GM12878 (cell line): ENCODE data around the gene KCTD2. TPM values are rescaled to one million over a fixed set of nuclear protein-coding genes. Genes with fewer than 3 reads are reported as not detected.

ENCODE experiments used
- ATAC-seq: fragments of 200-7000 bp; cut with Tn5 transposase; 3 replicates; pipeline ENCODE4 v1.9.1; 2020; ENCODE audit warnings: mild to moderate bottlenecking, moderate library complexity
- BruUV-seq: library from RNA; stranded (reverse); fragments of 400-500 nt; replicated peaks from 2 replicates; lab custom pipeline; 2021; lab: Mats Ljungman, UMichigan
- CTCF ChIA-PET: fragments of 300-600 bp; sonication (Branson Sonifier 250); formaldehyde crosslinking; extraction: SDS; loops from one replicate; lab custom pipeline; 2021; ENCODE audit warnings: inconsistent platforms; lab: Yijun Ruan, JAX
- POLR2A ChIA-PET: fragments of 350-600 bp; formaldehyde crosslinking; extraction: SDS; loops from one replicate; lab custom pipeline; 2021; ENCODE audit warnings: inconsistent platforms; lab: Charles Lee
- RAD21 ChIA-PET: fragments of 300-600 bp; sonication (Branson Sonifier 250); formaldehyde crosslinking; loops from one replicate; lab custom pipeline; 2023; ENCODE audit warnings: antibody characterized with exemption; ENCODE audit not compliant: unreplicated experiment; lab: Charles Lee
- SMC1A ChIA-PET: fragments of 300-600 bp; sonication (Branson Sonifier 250); formaldehyde crosslinking; loops from one replicate; lab custom pipeline; 2023; ENCODE audit not compliant: unreplicated experiment, uncharacterized antibody; lab: Charles Lee
- DNase-seq: peaks from one replicate; pipeline ENCODE4 v3.0.0-alpha.2; 2011; ENCODE audit warnings: low read depth, low spot score
- FAIRE-seq: peaks from 3 replicates; lab custom pipeline; 2011; peaks lifted over from hg19 to GRCh38; lab: Jason Lieb, UNC
- H2AFZ ChIP-seq: 2 replicates; pipeline ENCODE4 v1.6.0; 2011; ENCODE audit warnings: low read depth, low read length, control low read depth; ENCODE audit not compliant: control insufficient read depth
- H3K27ac ChIP-seq: 2 replicates; pipeline ENCODE4 v1.5.1; 2011; ENCODE audit warnings: control low read depth; ENCODE audit not compliant: control insufficient read depth, insufficient read depth
- H3K27me3 ChIP-seq, 2 experiments: replicated peaks in 1 of 2; 2 replicates each; pipeline versions ENCODE4 v1.6.0 to v1.6.1; 2011; ENCODE audit warnings: low read length in 1 of 2; ENCODE audit not compliant: control insufficient read depth in 2 of 2, insufficient read depth in 2 of 2
- H3K36me3 ChIP-seq, 2 experiments: 2 replicates each; pipeline ENCODE4 v1.5.1; 2011; ENCODE audit warnings: low read length in 1 of 2; ENCODE audit not compliant: control insufficient read depth in 2 of 2, insufficient read depth in 2 of 2
- H3K4me1 ChIP-seq: 2 replicates; pipeline ENCODE4 v1.6.1; 2011; ENCODE audit warnings: mild to moderate bottlenecking, low read length, moderate library complexity, mixed read lengths; ENCODE audit not compliant: control insufficient read depth, insufficient read depth
- H3K4me2 ChIP-seq: 2 replicates; pipeline ENCODE4 v1.6.0; 2011; ENCODE audit warnings: control low read depth; ENCODE audit not compliant: control insufficient read depth, insufficient read depth
- H3K4me3 ChIP-seq: fragments of 200-600 bp; sonication (generic); 2 replicates; pipeline ENCODE4 v1.5.1; 2016
- H3K79me2 ChIP-seq: 2 replicates; pipeline ENCODE4 v1.6.0; 2011; ENCODE audit warnings: low read length; ENCODE audit not compliant: control insufficient read depth, insufficient read depth
- H3K9ac ChIP-seq: 2 replicates; pipeline ENCODE4 v1.8.0; 2011; ENCODE audit warnings: low read length, control low read depth, mixed read lengths; ENCODE audit not compliant: control insufficient read depth, insufficient read depth
- H3K9me3 ChIP-seq: replicated peaks from 3 replicates; pipeline ENCODE4 v1.5.1; 2011; ENCODE audit warnings: mild to moderate bottlenecking, low read length; ENCODE audit not compliant: control insufficient read depth, insufficient read depth
- H4K20me1 ChIP-seq: 2 replicates; pipeline ENCODE4 v1.6.0; 2011; ENCODE audit not compliant: control insufficient read depth, insufficient read depth
- CBX5 ChIP-seq: sonication (generic); IDR thresholded peaks from 2 replicates; pipeline ENCODE4 v1.6.1; 2016; ENCODE audit warnings: low read depth, moderate library complexity, mild to moderate bottlenecking, inconsistent platforms
- HDAC6 ChIP-seq: fragments of 200-600 bp; sonication (generic); IDR thresholded peaks from one replicate; pipeline ENCODE4 v1.8.0; 2017; ENCODE audit warnings: antibody characterized with exemption; ENCODE audit not compliant: unreplicated experiment
- MXI1 ChIP-seq: fragments of 150-350 bp; IDR thresholded peaks from 2 replicates; pipeline ENCODE4 v1.6.1; 2011; ENCODE audit warnings: low read depth, mild to moderate bottlenecking, inconsistent platforms, low read length, improper control_type of control experiment
- MYB ChIP-seq: fragments of 150-350 bp; IDR thresholded peaks from 2 replicates; pipeline ENCODE4 v1.6.1; 2014; ENCODE audit warnings: mild to moderate bottlenecking, low read depth, low read length, borderline replicate concordance
- NR2C2 ChIP-seq: IDR thresholded peaks from 2 replicates; pipeline ENCODE4 v1.6.1; 2011; ENCODE audit warnings: borderline replicate concordance, low read depth; ENCODE audit not compliant: control insufficient read depth, insufficient read length
- NR2F1 ChIP-seq: fragments of 450-650 bp; conservative IDR thresholded peaks from 2 replicates; pipeline ENCODE4 v1.6.1; 2017; ENCODE audit warnings: mild to moderate bottlenecking
- RAD51 ChIP-seq: fragments of 450-650 bp; IDR thresholded peaks from 2 replicates; pipeline ENCODE4 v1.6.1; 2016; ENCODE audit warnings: moderate library complexity, mild to moderate bottlenecking, inconsistent platforms
- SMC3 ChIP-seq: IDR thresholded peaks from 2 replicates; pipeline ENCODE4 v1.6.1; 2011; ENCODE audit warnings: low read length, improper control_type of control experiment, borderline replicate concordance
- SREBF2 ChIP-seq: IDR thresholded peaks from 2 replicates; pipeline ENCODE4 v1.6.1; 2012; ENCODE audit warnings: mild to moderate bottlenecking, low read length
- YY1 ChIP-seq: IDR thresholded peaks from 2 replicates; pipeline ENCODE4 v1.6.1; 2011; ENCODE audit warnings: low read depth, mild to moderate bottlenecking, low read length
- WGBS: methylation state at CpG from one replicate; pipeline ENCODE4 v1.1.6; 2016; ENCODE audit warnings: low lambda C conversion rate; ENCODE audit not compliant: insufficient replicate concordance, insufficient coverage; ENCODE audit errors: missing lambda C conversion rate; 5-methylcytosine and 5-hydroxymethylcytosine counted together
- in situ Hi-C: fragments of 300-500 bp; cut with MboI; formaldehyde crosslinking; loops from 9 replicates; pipeline ENCODE4 v1.14.3; 2018; ENCODE audit warnings: mixed read lengths
- intact Hi-C: fragments of 100-400 bp; cut with micrococcal nuclease; formaldehyde crosslinking; loops from one replicate; pipeline ENCODE4 v1.14.2; 2022; ENCODE audit not compliant: unreplicated experiment
- polyA plus RNA-seq, 11 experiments: library from polyadenylated mRNA; depleted of rRNA in 4 of 11; unstranded in 6 of 11; stranded (reverse) in 5 of 11; fragments of >200 nt; fragmentation: Nextera tagmentation in 4 of 11; fragmentation: Illumina TruSeq in 1 of 11; extraction: Ambion mirVana in 4 of 11; extraction: Trizol in 1 of 11; gene quantifications; 1 replicate in 1 of 11; 2 replicates in 10 of 11; pipeline versions ENCODE4 v1.2.1 to v1.2.3, GENCODE V29; 2011 to 2016; ENCODE audit warnings: inconsistent platforms in 2 of 11, missing spikeins in 2 of 11, low read depth in 1 of 11
- total RNA-seq, 4 experiments: library from RNA; depleted of rRNA in 3 of 4; stranded (reverse); fragments of >200 nt in 3 of 4; fragmentation: Illumina TruSeq in 1 of 4; extraction: Trizol in 1 of 4; gene quantifications; 2 replicates each; pipeline versions ENCODE4 v1.2.1 to v1.2.3, GENCODE V29; 2013 to 2021

KCTD2 gene
- total and polyA plus RNA-seq, 10 of the 15 experiments (the other 5 are each of a cell fraction or from before 2014, with no cell fraction given): 1.5 to 27.5 (median 13.7) TPM

DNA sequence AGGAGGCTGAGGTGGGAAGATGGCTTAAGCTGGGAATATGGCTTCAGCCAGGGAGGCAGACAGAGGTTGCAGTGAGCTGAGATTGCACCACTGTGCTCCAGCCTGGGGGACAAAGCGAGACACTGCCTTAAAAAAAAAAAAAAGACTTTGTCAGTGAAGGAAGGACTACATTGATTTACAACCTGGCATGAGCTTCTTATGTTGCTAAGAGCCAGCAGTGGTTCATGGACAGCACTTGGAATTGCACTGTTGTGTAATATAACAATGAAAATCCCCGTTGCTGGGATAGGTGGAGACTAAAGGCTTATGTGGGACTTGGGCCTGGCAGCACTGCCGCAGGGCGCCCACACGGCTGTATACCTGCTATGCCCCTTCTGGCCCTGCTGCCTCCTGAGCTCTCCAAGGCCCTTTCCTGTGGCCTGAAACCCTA, 26.6 kb downstream of the KCTD2 start:
- TF ChIP-seq HDAC6: no peak
- no peak for TF ChIP-seq NR2C2
- no peak for TF ChIP-seq NR2F1
- TF ChIP-seq MYB: no peak
- no peak for TF ChIP-seq CBX5
- no peak for TF ChIP-seq SREBF2
- TF ChIP-seq RAD51: no peak
- TF ChIP-seq YY1: no peak
- TF ChIP-seq MXI1: no peak
- TF ChIP-seq SMC3: no peak
- TF ChIP-seq, all 136 proteins: peak for 0
- no peak overlapping the region for H3K27ac ChIP-seq
- WGBS: 70% methylated on average over 5 of the region's 5 CpGs
- intact Hi-C loops (no loop called here), in situ Hi-C loops (no loop called here)
- DNase-seq: no peak
- H3K4me2 ChIP-seq: no peak overlapping the region
- H3K79me2 ChIP-seq: no peaks in the 10 kb centered on the region
- POLR2A ChIA-PET: interaction anchor here (0.6 to 1.5 kb wide), 7 partner anchors 8 to 56 kb away, joined by 3 to 5 read pairs (median 3); no protein-coding TSS in a partner anchor
- no peak overlapping the region for H3K4me3 ChIP-seq
- H3K9ac ChIP-seq: no peak overlapping the region
- no peaks in the 10 kb centered on the region for H3K36me3 ChIP-seq
- ATAC-seq: no peak
- no peak overlapping the region for H2AFZ ChIP-seq
- H4K20me1 ChIP-seq: no peaks in the 10 kb centered on the region
- no peaks in the 10 kb centered on the region for H3K27me3 ChIP-seq
- H3K4me1 ChIP-seq: peaks cover 17% of the 10 kb centered on the region
- no peak for FAIRE-seq
- no peaks in the 10 kb centered on the region for H3K9me3 ChIP-seq
- SMC1A ChIA-PET: interaction anchor here (0.6 to 1.8 kb wide), 4 partner anchors 14 to 112 kb away, joined by 3 to 6 read pairs (median 4); no protein-coding TSS in a partner anchor
- RAD21 ChIA-PET: interaction anchor here (1.4 kb wide), 1 partner anchor 40 kb away, joined by 6 read pairs; no protein-coding TSS in a partner anchor
- CTCF ChIA-PET: interaction anchor here (0.6 to 1.7 kb wide), 7 partner anchors 11 to 128 kb away, joined by 3 to 8 read pairs (median 3); partner anchors contain the start of genes NT5C and SLC16A5
- BruUV-seq: no TSS peak
